Stimulated activated CD4-positive, alpha-beta T cell treated with anti-CD3 and anti-CD28 coated beads, Interleukin-12 subunit alpha, Interleukin-12 subunit beta, amount 100 ng/mL, for 24 hours (primary cell): ENCODE measurements around the gene APOH.
"Not testable (repeated sequence)": the region's sequence is repeated elsewhere in the genome, so short reads cannot be mapped to it uniquely, and the experiment has no call there.

ENCODE experiments used
- DNase-seq, 2 experiments: peaks; one replicate each; pipeline ENCODE4 v3.0.0-alpha.2; 2020; ENCODE audit warnings: low read depth in 2 of 2

Gene APOH

GRCh38 chr17:66228887-66229782 lies at the start of gene APOH:
Gene APOH, minus strand, starts transcription at chr17:66229415. Its CDS starts 36 bp downstream, at chr17:66229379.
- DNase-seq = no peak

- no peak for DNase-seq
Observed at GRCh38 chr17:66277191-66277590, 48.0 kb upstream of the APOH start.

- DNase-seq = no peak
Observed at GRCh38 chr17:66276328-66276937, 47.2 kb upstream of the APOH start.

- no peak for DNase-seq
Observed at GRCh38 chr17:66275651-66276050, 46.4 kb upstream of the APOH start.

- DNase-seq = no peak
Observed at GRCh38 chr17:66273586-66273848, 44.3 kb upstream of the APOH start.

- DNase-seq = no peak
Observed at GRCh38 chr17:66272811-66273585, 43.8 kb upstream of the APOH start.

GRCh38 chr17:66271512-66271911 lies 42.3 kb upstream of the APOH start:
- no peak for DNase-seq

GRCh38 chr17:66270106-66270505 lies 40.9 kb upstream of the APOH start:
- no peak for DNase-seq

- DNase-seq = no peak
Observed at GRCh38 chr17:66268247-66268927, 39.2 kb upstream of the APOH start.

- DNase-seq = no peak
Observed at GRCh38 chr17:66264696-66265095, 35.5 kb upstream of the APOH start.

- no peak for DNase-seq
Observed at GRCh38 chr17:66262767-66263166, 33.6 kb upstream of the APOH start.

GRCh38 chr17:66260688-66261087 lies 31.5 kb upstream of the APOH start:
- no peak for DNase-seq

GRCh38 chr17:66260275-66260674 lies 31.1 kb upstream of the APOH start:
- no peak for DNase-seq

GRCh38 chr17:66255527-66255971 lies 26.3 kb upstream of the APOH start:
- no peak for DNase-seq

- no peak for DNase-seq
Observed at GRCh38 chr17:66255112-66255511, 25.9 kb upstream of the APOH start.

GRCh38 chr17:66253458-66253857 lies 24.2 kb upstream of the APOH start:
- not testable (repeated sequence) for DNase-seq

- DNase-seq = no peak
Observed at GRCh38 chr17:66250686-66251085, 21.5 kb upstream of the APOH start.

GRCh38 chr17:66248285-66248684 lies 19.1 kb upstream of the APOH start:
- no peak for DNase-seq

GRCh38 chr17:66241839-66242238 lies 12.6 kb upstream of the APOH start:
- no peak for DNase-seq

- no peak for DNase-seq
Observed at GRCh38 chr17:66240630-66241029, 11.4 kb upstream of the APOH start.

GRCh38 chr17:66240013-66240412 lies 10.8 kb upstream of the APOH start:
- no peak for DNase-seq

- DNase-seq = no peak
Observed at GRCh38 chr17:66235377-66235994, 6.3 kb upstream of the APOH start.
